HG03039 (cell line): ENCODE results near the gene UNC80.
"Not testable (repeated sequence)": the region's sequence is repeated elsewhere in the genome, so short reads cannot be mapped to it uniquely, and the experiment has no call there.

Source experiments
- ATAC-seq: cut with Tn5 transposase; IDR thresholded peaks from one replicate; pipeline ENCODE4 v1.9.1; 2021; ENCODE audit warnings: mild to moderate bottlenecking, moderate library complexity; ENCODE audit not compliant: unreplicated experiment

UNC80 gene

GRCh38 chr2:209771474-209772289 is at the start of gene UNC80:
Gene UNC80 (plus strand): TSS chr2:209771832. CDS start chr2:209772073, 241 bp downstream.
- no peak for ATAC-seq

DNA sequence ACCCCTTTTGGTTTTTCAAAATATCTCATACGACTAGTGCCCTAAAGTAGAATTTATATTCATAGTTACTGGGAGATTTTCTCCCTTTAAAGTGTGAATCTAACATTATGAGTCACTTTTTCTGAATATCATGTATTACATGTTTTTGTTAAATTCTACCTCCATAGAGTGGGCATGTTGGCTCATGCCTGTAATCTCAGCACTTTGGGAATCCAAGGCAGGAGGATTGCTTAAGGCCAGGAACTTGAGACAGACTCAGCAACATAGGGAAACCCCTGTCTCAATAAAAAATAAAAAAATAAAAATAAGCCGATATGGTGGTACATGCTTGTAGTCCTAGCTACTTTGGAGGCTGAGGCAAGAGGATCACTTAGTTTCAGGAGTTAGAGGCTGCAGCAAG is 45.3 kb upstream of the UNC80 start:
- no peak for ATAC-seq

DNA sequence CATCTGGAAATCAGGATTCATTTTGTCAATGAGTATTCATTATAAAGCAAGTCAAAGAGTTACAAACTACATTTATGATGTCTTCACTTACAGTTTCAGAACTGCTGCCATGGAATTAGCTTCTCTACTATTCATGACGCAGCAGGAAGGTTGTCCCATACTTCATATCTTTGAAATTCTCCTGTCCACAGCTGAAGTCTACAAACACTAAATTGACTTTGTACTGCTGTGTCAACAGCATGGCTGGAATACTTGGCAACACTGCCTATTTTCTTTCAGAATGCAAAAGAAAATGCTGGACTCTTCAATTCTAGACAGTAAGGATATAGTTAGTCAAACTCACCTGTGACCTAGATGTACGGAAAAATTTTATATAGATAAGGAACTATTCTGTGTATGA is 44.6 kb upstream of the UNC80 start:
- no peak for ATAC-seq

GRCh38 chr2:209734805-209735204 is 36.8 kb upstream of the UNC80 start:
- no peak for ATAC-seq

DNA sequence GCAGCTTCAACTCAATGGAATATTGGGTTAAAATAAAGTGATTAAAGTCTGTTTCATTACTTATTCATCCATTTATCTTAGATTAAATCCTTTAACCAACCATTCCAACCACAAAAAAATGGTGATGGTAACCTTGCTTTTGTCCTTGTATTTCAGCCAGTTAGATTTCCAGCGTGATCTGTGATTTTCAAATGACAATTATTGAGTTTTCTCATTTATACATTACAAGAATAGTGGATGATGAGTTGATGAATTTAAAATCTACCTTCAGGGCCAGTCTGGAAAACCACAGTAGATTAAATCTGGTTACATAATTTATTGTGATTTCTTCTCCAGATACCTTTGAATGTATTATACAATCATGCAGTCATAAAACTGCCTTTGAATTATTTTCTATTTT is 29.7 kb upstream of the UNC80 start:
- ATAC-seq: no peak

DNA sequence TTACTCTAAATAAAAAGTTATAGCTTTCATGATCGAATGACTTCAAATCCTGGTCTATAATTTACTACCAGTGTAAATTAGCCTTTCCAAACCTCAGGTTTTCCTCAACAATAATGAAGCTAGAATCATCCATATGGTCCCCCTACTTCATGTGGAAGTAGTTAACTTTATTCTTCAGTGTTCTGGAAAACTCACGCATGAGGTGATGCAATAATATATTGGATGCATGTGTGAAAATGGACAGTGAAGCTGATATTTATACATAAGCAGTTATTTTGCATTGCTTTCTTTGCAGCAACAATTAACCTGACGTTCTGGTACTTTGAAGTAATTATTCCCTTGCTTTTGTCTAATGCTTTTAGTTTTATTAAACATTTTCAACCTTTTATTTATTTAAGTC is 18.6 kb upstream of the UNC80 start:
- no peak for ATAC-seq

- ATAC-seq: no peak
Observed at GRCh38 chr2:209757163-209757562, 14.5 kb upstream of the UNC80 start.

DNA sequence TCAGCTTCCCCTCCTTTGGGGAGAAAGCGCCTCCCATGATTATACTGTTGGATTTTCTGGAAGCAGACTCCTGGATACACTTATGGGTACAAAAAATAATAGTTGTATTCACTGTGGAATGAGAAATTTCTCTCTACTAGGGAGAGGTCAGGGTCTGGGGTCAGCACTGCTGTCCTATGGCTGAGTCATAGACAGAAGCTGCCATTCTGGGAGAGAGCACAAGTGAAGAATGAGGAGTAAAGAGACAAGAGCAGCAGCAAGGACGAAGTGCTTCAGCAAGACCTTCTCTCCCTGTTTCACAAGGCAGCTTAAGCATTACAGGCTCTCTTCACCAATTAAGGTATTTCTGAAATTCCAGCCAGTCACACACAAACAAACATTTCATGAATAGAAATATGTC is 10.1 kb upstream of the UNC80 start:
- no peak for ATAC-seq

DNA sequence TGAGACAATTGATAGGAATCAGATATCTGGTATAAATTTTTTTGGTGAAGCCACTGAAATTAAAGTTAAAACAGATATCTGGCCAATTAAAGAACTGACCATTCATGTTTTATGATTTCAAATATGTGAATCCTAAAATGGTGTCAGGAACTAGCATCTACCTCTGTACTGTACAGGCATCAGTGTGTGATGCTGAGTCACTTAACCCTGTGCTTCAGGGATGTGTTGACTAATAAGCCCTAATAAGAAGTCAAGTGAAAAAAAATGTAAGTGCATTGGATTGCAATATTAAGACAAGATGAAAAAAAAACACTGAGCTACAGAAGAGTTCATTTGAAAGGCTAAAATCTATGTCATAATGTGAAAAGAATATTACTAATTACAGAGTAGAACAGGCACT is 9.1 kb upstream of the UNC80 start:
- ATAC-seq: no peak

- no peak for ATAC-seq
Observed at GRCh38 chr2:209763106-209763505, 8.5 kb upstream of the UNC80 start.

DNA sequence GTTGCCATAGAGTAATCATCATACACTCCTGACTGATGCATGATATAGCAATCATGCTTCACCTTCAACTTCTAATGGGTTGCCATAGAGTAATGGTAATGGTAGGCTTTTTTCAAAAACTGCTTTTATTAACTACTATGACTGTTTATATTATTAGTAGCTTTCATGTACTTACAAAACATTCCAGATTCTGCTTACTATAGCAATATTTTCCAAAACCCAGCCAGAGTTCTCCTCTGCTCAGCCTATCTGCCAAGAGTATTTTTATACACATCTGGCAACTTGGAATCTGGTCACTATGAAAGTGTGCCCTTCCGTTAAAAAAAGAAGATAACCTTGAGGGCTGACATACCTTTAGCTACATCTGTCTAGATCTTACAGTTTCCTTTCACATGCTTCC is 5.0 kb upstream of the UNC80 start:
- ATAC-seq: no peak

- no peak for ATAC-seq
Observed at GRCh38 chr2:209767316-209767715, 4.3 kb upstream of the UNC80 start.

GRCh38 chr2:209768557-209768956 is 3.1 kb upstream of the UNC80 start:
- no peak for ATAC-seq

- ATAC-seq: no peak
Observed at GRCh38 chr2:209772290-209772685, 656 bp downstream of the UNC80 start.

DNA sequence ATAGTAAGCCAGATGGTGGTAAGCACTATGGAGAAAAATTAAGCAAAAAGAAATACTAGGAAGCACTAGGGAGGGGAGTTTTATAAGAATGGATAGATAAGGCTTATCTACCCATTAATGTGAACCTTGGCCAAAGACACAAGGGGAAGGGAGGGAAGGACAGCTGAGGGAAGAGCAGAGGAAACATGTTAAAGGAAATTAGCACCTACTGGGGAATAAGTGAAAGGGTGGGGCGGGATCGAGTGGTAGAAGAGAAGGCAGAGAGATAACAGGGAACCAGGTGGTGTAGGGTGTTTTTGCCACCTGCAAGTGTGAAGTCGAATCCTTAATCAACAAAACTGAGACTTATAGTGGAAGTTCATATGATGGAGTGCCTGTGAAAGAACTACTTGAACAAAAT is 1.7 kb downstream of the UNC80 start:
- no peak for ATAC-seq

DNA sequence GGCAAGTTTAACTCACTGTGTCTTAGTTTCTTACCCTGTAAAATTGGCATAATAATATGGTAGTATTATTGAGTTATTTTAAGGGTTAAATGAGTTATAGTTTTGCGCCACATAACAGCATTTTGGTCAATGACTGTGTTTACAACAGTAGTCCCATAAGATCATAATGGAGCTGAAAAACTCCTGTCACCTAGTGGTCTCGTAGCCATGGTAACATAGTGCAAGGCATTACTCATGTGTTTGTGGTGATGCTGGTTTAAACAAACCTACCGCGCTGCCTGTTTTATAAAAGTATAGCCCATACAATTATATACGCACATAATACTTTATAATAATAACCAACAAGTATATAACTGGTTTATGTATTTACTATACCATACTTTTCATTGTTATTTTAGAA is 15.8 kb downstream of the UNC80 start:
- ATAC-seq: no peak

DNA sequence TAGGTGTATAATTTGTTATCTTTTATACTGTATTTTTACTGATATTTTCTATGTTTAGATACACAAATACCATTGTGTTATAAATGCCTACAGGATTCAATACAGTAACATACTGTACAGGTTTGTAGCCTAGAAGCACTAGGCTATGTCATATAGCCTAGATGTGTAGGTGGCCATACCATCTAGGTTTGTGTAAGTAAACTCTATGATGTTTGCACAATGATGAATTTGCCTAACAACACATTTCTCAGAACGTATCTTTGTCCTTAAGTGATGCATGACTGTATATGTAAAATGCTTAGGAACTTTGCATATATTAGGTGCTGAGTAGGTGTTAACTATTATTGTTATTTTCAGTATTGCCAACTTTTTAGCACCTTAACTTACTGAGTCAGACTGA is 17.3 kb downstream of the UNC80 start:
- no peak for ATAC-seq

DNA sequence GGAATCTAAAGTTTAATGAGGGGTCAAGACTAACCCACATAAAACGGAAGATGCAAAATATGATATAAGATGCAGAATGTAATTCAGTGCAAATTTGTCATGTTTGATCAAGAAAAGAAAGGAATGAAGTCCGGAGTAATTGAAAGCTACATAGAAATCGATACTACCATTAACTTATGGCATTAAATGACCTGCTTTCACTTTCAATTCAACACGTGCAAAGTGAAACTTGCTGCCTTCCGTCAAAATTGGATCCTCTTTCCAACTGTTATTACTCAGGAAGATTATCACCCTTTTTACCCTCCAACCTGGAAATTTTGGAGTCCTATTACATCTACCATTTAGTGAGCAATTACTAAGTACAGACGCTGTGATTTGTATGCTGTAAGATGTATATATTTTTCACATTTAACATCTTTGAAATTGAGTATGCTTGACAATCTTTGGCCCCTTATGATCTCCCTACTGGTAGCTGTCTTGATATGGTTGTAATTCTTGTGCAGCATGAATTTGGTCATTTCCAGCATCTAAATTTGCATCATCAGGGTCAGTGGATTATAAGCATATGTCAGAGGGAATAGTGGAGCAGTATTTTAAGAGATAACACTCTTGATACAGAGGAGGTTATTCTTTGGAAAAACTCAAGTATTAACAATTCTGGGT is 18.6 kb downstream of the UNC80 start:
- no peak for ATAC-seq

DNA sequence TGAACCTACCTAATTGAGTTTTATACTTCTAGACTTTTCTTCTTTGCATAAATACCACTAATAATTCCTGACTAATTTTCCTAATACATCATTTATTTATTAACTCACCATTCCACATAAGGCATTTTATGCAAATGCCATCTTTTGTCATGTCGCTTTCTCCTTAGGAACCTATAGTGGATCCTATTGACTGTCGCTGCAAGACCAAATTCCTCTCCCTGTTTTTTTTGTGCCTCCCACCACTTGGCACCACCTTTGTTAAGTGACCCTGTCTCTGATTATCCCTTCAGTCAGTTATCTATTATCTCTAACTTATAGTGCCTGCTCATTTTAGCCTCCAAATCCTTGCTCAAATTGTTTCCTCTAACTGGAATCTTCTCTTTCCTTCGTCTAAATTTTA is 19.5 kb downstream of the UNC80 start:
- ATAC-seq: no peak

GRCh38 chr2:209795425-209795824 is 23.8 kb downstream of the UNC80 start:
- ATAC-seq: not testable (repeated sequence)

DNA sequence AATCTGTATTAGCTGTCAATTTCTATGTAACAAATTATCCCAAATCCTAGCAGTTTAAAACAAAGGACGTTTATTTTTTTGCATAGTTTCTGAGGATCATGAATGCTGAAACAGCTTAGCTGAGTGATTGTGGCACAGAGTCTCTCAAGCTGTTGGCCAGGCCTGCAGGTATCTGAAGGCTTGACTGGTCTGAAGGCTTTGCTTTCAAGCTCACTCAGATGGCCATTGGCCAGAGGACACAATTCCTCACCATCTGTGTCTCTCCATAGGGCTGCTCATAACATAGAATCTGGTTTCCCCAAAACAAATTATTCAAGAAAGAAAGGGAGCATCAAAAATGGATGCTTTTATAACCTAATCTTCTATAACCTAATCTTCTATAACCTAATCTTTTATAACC is 33.7 kb downstream of the UNC80 start:
- ATAC-seq: no peak

DNA sequence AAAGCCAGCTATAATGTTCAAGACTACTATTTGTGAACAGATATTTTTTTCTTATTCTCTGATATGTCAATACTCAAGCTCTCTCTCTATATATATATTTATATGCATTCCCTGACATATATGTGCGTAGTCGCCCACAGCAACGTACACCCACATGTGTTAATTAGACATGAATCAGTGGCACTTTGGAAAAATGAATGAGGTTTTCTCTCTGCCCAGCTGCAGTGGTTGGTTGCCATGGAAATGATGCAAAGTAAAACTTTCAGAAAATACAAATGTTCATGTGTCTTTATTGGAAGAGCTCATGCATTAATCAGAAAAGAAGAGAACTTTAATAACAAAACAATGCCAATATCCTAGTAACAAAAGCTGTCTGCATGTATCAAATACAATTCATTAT is 34.7 kb downstream of the UNC80 start:
- ATAC-seq: no peak

- no peak for ATAC-seq
Observed at GRCh38 chr2:209808521-209808920, 36.9 kb downstream of the UNC80 start.
